Subcutaneous adipose tissue (tissue), 4 donors: ENCODE measurements around the gene CCDC47. TPM values are rescaled to one million over a fixed set of nuclear protein-coding genes. Genes with fewer than 3 reads are reported as not detected.

ENCODE experiments used
- total RNA-seq, 4 donors: library from RNA; depleted of rRNA; stranded (reverse); fragments of >200 nt; gene quantifications; one replicate each; pipeline ENCODE4 v1.1.0, GENCODE V29; 2016
- TF ChIP-seq, protein P1 (sequence below): fragments of 450-650 bp; IDR thresholded peaks from one replicate; pipeline ENCODE4 v1.5.1; 2016; ENCODE audit warnings: low read depth, mild to moderate bottlenecking, control low read depth, antibody characterized with exemption, moderate library complexity

CCDC47 gene
- total RNA-seq, 4 donors from 2014 or later: 45.6 to 60.0 (median 51.3) TPM

DNA sequence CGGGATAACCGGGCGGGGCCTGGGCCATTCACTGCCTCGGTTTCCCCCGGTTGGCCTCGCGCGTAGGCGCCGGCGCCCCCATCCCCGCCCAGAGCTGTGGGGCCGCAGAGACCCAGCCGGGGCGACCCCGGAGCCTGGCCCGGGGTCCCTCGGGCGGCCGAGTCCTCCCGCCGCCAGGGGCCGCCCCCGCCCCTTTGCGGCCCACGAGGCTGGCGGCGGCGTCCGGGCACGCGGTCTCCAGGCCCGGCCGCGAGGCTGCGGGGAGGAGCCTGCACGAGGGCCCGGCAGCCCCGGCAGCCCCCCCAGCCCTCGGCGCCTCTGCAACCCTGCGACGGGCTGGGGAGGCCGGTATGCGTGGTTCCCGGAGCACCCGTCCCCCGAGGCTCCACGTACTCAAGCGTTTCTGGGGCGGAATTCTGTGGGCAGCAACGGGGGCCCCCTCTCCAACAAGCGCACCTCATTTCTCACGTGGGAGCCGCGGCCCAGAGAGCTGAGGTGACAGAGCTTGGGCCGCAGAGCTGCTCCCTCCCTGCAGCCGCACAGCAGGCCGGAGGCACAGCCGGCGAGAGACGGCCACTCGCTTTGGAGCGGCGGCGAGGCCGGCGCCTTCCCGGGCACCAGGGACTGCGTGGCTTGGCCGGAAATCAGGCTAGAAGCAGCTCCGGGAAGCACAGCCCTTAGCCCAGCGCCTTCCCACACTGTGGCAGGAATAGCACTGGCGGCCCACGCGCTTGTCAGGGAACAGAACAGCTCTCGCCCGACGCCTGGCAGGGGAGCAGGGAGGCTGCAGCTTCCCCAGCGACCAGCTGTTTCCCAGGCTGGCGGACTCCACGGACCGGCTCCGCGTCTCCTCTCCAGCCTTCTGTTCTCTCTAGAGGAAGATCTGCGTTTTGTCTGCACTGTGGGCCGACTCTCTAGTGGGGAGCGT lies 72.6 kb downstream of the CCDC47 start:
- TF ChIP-seq, protein P1, sequence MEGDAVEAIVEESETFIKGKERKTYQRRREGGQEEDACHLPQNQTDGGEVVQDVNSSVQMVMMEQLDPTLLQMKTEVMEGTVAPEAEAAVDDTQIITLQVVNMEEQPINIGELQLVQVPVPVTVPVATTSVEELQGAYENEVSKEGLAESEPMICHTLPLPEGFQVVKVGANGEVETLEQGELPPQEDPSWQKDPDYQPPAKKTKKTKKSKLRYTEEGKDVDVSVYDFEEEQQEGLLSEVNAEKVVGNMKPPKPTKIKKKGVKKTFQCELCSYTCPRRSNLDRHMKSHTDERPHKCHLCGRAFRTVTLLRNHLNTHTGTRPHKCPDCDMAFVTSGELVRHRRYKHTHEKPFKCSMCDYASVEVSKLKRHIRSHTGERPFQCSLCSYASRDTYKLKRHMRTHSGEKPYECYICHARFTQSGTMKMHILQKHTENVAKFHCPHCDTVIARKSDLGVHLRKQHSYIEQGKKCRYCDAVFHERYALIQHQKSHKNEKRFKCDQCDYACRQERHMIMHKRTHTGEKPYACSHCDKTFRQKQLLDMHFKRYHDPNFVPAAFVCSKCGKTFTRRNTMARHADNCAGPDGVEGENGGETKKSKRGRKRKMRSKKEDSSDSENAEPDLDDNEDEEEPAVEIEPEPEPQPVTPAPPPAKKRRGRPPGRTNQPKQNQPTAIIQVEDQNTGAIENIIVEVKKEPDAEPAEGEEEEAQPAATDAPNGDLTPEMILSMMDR: no peak

DNA sequence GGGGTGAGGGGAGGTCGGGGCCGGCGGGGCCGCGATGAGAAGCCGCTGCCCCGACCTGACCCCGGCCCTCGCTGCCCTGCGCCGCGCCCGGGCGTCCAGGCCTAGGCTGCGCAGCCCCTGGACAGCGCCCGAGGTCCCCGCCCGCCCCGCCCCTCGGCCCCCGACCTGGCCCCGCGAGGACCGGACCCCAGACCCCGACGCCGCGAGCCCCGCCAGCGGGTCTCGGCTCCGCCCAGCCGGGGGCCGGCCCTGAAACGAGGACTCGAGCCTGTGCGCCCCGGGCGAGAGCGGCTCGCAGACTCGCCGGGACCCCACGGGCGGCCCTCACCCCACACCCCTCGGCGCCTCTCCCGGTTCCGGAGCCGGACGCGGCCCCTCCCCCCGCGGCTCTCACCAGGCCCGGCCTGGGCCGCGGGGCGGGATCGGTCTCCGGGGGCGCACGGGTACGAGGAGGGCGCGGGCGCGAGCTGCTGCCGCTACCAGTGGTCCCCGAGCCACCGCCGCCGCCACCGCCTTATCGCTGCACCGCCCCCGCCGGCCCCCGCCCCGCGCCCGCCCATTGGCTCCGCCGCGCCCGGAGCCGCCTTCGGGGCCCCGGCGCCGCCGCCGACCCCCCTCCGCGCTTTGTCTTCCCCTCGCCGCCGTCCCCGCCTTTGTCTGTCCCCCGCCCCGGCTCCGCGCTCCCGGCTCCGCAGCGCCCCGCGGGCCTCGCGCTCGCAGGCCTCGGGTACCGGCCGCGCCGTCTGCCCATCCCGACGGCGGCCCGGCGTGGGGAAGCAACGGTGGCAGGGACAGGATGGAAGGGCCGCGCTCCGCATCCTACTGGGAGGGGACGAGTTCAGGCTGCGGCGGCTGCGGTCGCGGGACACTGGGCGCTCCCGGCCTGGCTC lies 73.5 kb downstream of the CCDC47 start, which contains the start of gene LIMD2:
LIMD2 (minus strand) TSS at position 488 of the 890 bp plus-strand sequence. CDS start 827 bp downstream, outside the sequence.
- TF ChIP-seq, protein P1: no peak

DNA sequence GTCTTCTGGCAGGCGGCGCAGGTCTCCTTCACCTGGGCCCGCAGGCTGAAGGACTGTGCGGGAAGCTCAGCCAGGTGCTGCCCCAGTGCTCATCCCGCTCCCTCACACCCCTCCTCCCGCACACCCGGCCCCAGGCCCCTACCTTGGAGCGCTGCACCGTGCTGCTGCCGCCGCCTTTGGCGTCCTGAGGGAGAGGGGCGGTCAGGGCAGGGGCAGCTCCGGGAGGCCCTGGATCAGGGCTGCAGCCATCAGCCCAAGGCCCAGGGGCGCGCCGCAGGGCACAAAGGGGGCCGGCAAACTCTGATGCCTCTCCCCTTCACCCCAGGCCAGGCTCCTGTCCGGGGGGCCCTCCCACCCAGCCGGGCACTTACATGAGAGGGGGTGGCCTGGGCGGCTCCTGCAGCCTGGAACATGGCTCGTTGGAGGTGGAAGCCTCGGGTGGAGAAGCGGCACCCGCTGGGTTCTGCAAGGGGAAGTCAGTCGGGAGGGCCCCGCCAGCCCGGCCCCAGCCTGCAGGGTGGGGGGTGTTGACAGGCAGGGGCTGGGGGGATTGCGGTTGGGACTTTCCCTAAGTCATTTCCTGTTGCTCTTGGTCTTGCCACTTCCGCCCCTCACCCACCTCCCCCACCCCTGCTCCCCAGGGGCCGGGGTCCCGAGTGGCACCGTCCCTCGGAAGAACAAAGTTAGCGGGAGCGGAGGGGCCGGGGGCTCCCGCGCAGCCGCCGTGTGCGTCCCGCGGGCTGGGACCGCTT lies 74.3 kb downstream of the CCDC47 start:
- TF ChIP-seq, protein P1: no peak

DNA sequence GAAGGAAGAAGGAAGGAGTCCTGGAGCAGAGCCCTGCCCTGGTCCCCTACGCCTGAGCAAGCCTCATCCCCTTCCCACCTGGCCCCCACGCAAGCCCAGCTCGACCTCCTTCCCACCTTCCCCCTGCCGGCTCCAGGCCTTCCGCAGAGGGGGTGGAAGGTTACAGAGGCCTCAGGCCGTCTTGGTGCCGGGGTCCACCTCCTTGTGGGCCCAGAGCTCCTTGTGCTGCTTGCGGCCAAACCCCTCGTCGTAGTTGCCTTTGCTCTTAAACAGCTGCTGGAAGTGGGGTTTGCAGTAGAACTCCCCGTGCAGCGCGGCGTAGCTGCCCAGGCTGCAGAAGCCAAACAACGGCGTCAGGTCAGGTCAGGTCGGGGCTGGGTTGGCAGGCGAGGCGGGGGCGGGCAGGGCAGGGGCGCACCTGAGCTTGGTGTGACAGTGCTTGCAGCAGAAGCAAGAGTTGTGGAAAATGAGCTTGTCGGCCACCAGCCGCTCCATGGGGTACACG lies 75.0 kb downstream of the CCDC47 start:
- TF ChIP-seq, protein P1: no peak

DNA sequence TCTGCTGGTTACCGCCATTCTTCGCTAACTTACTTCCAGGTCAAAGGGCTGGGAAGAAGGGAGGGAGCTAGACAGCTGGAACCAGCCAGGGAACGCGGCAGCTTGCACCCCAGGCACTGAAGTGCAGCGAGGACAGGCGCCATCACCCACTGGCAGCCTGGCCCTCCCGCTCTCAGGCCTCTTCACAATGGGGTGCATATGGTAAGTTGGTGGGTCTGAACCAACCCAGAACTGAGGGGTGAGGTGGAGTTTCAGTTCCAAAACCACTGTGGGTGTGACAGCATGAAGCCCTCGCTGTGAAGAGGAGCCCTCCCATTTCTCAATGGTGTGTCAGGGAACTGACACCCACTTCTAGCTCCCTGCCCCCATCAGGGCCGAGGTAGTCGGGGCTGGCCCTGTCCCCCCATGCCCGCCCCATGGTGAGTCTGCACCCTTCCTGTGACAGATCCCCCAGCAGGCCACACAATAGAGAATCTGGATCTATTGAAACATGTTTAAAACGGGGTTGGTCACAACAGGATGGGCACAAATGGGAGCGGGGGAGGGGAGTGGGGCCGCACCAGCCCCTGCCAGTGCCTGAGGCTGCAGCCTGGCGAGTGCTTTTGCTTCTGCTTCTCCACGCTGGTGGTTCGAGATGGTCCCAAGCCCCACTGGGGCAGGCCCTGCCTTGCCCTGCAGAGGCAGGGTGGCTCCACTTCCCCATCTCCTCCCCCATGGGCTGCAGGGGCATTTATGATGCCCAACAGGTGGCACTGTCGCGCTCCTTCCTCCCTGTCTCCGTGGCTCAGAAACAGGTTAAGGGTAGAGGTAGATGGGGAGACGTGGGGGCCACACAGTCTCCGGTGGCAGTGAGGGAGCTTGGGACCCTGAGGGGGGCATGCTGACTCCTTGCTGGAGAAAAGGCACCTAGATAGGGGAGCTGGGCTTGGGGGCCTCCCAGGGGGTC lies 75.8 kb downstream of the CCDC47 start:
- TF ChIP-seq, protein P1: no peak

DNA sequence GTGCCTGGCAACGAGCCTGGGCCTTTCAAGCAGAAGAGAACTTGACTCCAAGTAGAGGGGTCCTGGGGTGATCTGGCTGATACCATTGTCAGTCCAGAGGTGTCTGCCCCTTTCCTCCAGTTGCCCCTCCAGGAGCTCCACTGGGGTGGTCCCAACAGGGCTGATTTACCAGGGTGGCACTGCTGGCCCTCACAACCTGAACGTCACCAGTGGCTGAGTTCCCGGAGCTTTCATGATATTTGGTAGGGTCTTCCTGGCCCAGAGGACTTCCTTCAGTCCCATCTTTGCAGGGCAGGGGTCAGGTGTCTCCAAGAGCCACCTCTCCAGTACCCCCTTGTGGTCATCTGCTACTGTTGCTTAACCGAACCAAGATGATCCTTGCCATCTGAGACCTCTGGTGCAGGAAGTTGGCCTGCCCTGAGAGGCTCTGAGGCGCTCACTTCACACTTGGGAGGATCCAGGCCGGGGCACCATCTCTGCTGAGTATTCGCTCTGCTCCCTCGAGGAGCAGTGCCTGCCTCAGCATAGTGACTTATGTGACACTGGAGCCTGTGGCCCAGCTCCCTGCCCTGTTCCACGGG lies 76.9 kb downstream of the CCDC47 start:
- TF ChIP-seq, protein P1: no peak
